ENCODE measurements around the gene USP3. TPM values are rescaled to one million over a fixed set of nuclear protein-coding genes. Genes with fewer than 3 reads are reported as not detected.
A peak's percentile ranks its signal among the peaks of the same experiment; 100 is the strongest.

Gene USP3
- total and polyA plus RNA-seq, 2 experiments from 2014 or later, result 15.4 to 21.0 TPM

- TF ChIP-seq EZH2 (IDR thresholded peaks at IDR 0.05; ENCODE audit: insufficient read depth, poor library complexity, severe bottlenecking), result no peak
- no peak for TF ChIP-seq EZH2phosphoT487 (IDR thresholded peaks at IDR 0.05; ENCODE audit: insufficient read depth, low read depth)
- Histone ChIP-seq H3K27ac (no peak overlapping the region), H3K27me3 (replicated peaks; ENCODE audit: insufficient read depth) (no peaks in the 10 kb centered on the region), H3K36me3 (ENCODE audit: low read depth) (peaks cover 5% of the 10 kb centered on the region; the same call in 1 of the 2 replicates), H3K4me3 (no peak overlapping the region), H3K9ac (no peak overlapping the region), H3K4me2 (ENCODE audit: unreplicated experiment) (no peak overlapping the region), H4K20me1 (ENCODE audit: insufficient read depth) (no peaks in the 10 kb centered on the region), H3K9me2 (ENCODE audit: insufficient read depth) (no peaks in the 10 kb centered on the region; the same call in 1 of the 2 replicates), H2AFZ (no peak overlapping the region), H3K4me1 (ENCODE audit: insufficient read depth) (no peaks in the 10 kb centered on the region), H3K9me3 (ENCODE audit: low read depth) (no peaks in the 10 kb centered on the region), H3F3A (ENCODE audit: insufficient read depth) (no peaks in the 10 kb centered on the region), H3K79me2 (ENCODE audit: insufficient read depth) (peaks cover 17% of the 10 kb centered on the region; the same call in 1 of the 2 replicates)
- in situ Hi-C loops (cut with MboI), result no loop called here
- DNase-seq, result no peak
- WGBS, 2 experiments (ENCODE audit: low coverage in 1 of 2, low lambda C conversion rate in 2 of 2, missing lambda C conversion rate in 2 of 2), result 96 to 97% methylated on average over 5 of the region's 5 CpGs
Observed at GRCh38 chr15:63544258-63545026, 40.0 kb downstream of the USP3 start.

GRCh38 chr15:63545520-63545919 lies 41.1 kb downstream of the USP3 start:
- Histone ChIP-seq H3K27me3 (replicated peaks; ENCODE audit: insufficient read depth) (no peaks in the 10 kb centered on the region), H2AFZ (no peak overlapping the region), H3K4me1 (ENCODE audit: insufficient read depth) (no peaks in the 10 kb centered on the region), H3F3A (ENCODE audit: insufficient read depth) (no peaks in the 10 kb centered on the region), H3K27ac (no peak overlapping the region), H3K4me3 (no peak overlapping the region), H3K9me3 (ENCODE audit: low read depth) (no peaks in the 10 kb centered on the region), H3K36me3 (ENCODE audit: low read depth) (no peaks in the 10 kb centered on the region), H3K9me2 (ENCODE audit: insufficient read depth) (no peaks in the 10 kb centered on the region; the same call in 1 of the 2 replicates), H3K79me2 (ENCODE audit: insufficient read depth) (peaks cover 17% of the 10 kb centered on the region; the same call in 1 of the 2 replicates), H3K4me2 (ENCODE audit: unreplicated experiment) (no peak overlapping the region), H4K20me1 (ENCODE audit: insufficient read depth) (no peaks in the 10 kb centered on the region), H3K9ac (no peak overlapping the region)
- 96 to 98% methylated on average over 10 of the region's 10 CpGs for WGBS, 2 experiments (ENCODE audit: low coverage in 1 of 2, low lambda C conversion rate in 2 of 2, missing lambda C conversion rate in 2 of 2)
- no peak for TF ChIP-seq EZH2 (IDR thresholded peaks at IDR 0.05; ENCODE audit: insufficient read depth, poor library complexity, severe bottlenecking)
- no peak for TF ChIP-seq EZH2phosphoT487 (IDR thresholded peaks at IDR 0.05; ENCODE audit: insufficient read depth, low read depth)
- in situ Hi-C loops (cut with MboI), result no loop called here
- no peak for DNase-seq

DNA sequence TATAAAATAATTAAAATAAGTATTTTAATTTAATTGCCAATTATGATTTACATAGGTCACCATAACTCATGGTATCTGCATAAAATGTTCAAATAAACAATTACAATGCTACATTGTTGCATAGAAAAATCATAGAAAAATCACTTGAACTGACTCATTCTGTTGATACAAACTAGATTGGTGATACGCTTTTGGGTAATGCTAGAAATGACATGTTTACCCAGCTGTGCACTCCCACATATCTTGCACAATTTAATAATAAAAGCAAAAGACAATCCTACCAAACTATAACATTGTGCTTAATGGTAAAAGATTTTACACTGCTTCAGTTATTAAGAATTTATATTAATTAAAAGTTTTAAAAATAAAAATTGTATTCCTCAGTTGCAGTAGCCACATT lies 47.0 kb downstream of the USP3 start:
- Histone ChIP-seq H3K4me3 (no peak overlapping the region), H4K20me1 (ENCODE audit: insufficient read depth) (no peaks in the 10 kb centered on the region), H3K9ac (no peak overlapping the region), H3F3A (ENCODE audit: insufficient read depth) (peaks cover 31% of the 10 kb centered on the region), H3K4me1 (ENCODE audit: insufficient read depth) (peaks cover 34% of the 10 kb centered on the region), H3K79me2 (ENCODE audit: insufficient read depth) (0 out of 2 replicates have a peak, but pooled peaks cover 7% of the 10 kb centered on the region), H3K27ac (no peak overlapping the region), H3K27me3 (replicated peaks; ENCODE audit: insufficient read depth) (no peaks in the 10 kb centered on the region), H3K4me2 (ENCODE audit: unreplicated experiment) (no peak overlapping the region), H3K9me3 (ENCODE audit: low read depth) (no peaks in the 10 kb centered on the region), H3K9me2 (ENCODE audit: insufficient read depth) (no peaks in the 10 kb centered on the region), H3K36me3 (ENCODE audit: low read depth) (no peaks in the 10 kb centered on the region), H2AFZ (no peak overlapping the region)
- in situ Hi-C loops (cut with MboI), result no loop called here
- peak; percentile 73 for DNase-seq
- TF ChIP-seq EZH2 (IDR thresholded peaks at IDR 0.05; ENCODE audit: insufficient read depth, poor library complexity, severe bottlenecking) (no peak), EZH2phosphoT487 (IDR thresholded peaks at IDR 0.05; ENCODE audit: insufficient read depth, low read depth) (no peak)
- WGBS, 2 experiments (ENCODE audit: low coverage in 1 of 2, low lambda C conversion rate in 2 of 2, missing lambda C conversion rate in 2 of 2), result 36 to 50% methylated on average over 1 of the region's 1 CpG

DNA sequence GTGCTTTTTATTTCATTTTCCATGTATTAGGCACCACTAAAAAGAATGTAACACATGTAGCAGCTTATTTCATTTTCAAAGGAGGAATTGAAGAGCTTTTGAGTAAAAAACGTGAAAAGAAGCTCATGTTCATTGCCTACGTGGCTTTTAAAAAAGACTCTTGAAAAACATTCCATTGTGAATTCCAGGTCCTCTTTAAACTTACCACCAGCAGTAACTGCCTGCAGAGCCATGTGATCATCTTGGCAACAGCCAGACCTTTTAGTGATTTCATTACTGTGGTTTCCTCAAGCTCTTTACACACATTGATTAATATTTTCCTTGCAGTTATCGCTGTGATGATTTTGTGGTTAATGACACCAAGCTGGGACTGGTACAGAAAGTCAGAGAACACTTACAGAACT lies 49.0 kb downstream of the USP3 start:
- whole genome bisulfite sequencing, 2 experiments (ENCODE audit: low coverage in 1 of 2, low lambda C conversion rate in 2 of 2, missing lambda C conversion rate in 2 of 2), result 1% methylated on average over 3 of the region's 3 CpGs
- Histone ChIP-seq H3K27ac (peak overlapping the region; percentile 90), H2AFZ (peak overlapping the region; percentile 56), H3K36me3 (ENCODE audit: low read depth) (no peaks in the 10 kb centered on the region; the same call in 1 of the 2 replicates), H3F3A (ENCODE audit: insufficient read depth) (peaks cover 31% of the 10 kb centered on the region), H3K4me1 (ENCODE audit: insufficient read depth) (peaks cover 34% of the 10 kb centered on the region), H4K20me1 (ENCODE audit: insufficient read depth) (no peaks in the 10 kb centered on the region), H3K9ac (peak overlapping the region; percentile 82), H3K4me3 (peak overlapping the region; percentile 55), H3K9me3 (ENCODE audit: low read depth) (no peaks in the 10 kb centered on the region), H3K79me2 (ENCODE audit: insufficient read depth) (0 out of 2 replicates have a peak, but pooled peaks cover 7% of the 10 kb centered on the region), H3K9me2 (ENCODE audit: insufficient read depth) (no peaks in the 10 kb centered on the region), H3K27me3 (replicated peaks; ENCODE audit: insufficient read depth) (no peaks in the 10 kb centered on the region), H3K4me2 (ENCODE audit: unreplicated experiment) (peak overlapping the region; percentile 86)
- in situ Hi-C loops (cut with MboI), result no loop called here
- peak; percentile 94 for DNase-seq
- TF ChIP-seq EZH2 (IDR thresholded peaks at IDR 0.05; ENCODE audit: insufficient read depth, poor library complexity, severe bottlenecking) (no peak), EZH2phosphoT487 (IDR thresholded peaks at IDR 0.05; ENCODE audit: insufficient read depth, low read depth) (peak; percentile 96)

All from GM23248 (cell line).